Measurements from ENCODE around the gene SCARB1.

Gene SCARB1

DNA sequence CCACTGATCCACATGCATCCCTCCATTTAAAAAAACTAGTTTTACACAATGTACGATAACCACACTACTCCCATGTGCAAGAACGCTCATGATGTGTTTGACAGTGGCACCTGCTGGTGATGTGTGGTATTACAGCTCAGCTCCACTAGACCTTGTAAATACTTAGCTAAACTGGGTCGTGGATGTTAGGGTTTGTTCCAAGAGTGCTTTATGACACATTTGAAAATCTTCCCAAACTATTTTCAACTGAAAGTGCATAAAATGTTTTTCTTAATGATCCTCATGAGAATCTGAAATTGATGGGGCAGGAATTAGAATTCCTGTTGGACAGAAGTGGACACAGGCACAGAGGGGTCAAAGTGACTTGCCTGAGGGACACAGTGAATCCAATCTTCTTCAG, 99.2 kb downstream of the SCARB1 start:
- Histone ChIP-seq H4K20me1 (ENCODE audit: insufficient read depth, low read length) (0 out of 2 replicates have a peak, but pooled peaks cover 5% of the 10 kb centered on the region), H3K4me2 (ENCODE audit: insufficient read depth, low read length) (no peak overlapping the region), H3K9me3 (ENCODE audit: insufficient read depth, low read length, severe bottlenecking) (peaks cover 11% of the 10 kb centered on the region), H3K79me2 (ENCODE audit: insufficient read depth, low read length) (no peaks in the 10 kb centered on the region), H3K36me3 (ENCODE audit: insufficient read depth, low read length) (no peaks in the 10 kb centered on the region), H3K27me3 (ENCODE audit: insufficient read depth, low read length, poor library complexity) (no peaks in the 10 kb centered on the region), H3K9ac (ENCODE audit: low read depth, low read length) (no peak overlapping the region), H2AFZ (ENCODE audit: low read depth, low read length) (no peak overlapping the region), H3K4me3 (ENCODE audit: low read depth in 1 of 2, low read length in 2 of 2) (no peak overlapping the region), H3K4me1 (ENCODE audit: insufficient read depth, low read length) (peaks cover 9% of the 10 kb centered on the region), H3K27ac (ENCODE audit: low read length) (no peak overlapping the region)
- DNase-seq = peak; percentile 66
- no peak for TF ChIP-seq EZH2 (IDR thresholded peaks at IDR 0.05; ENCODE audit: borderline replicate concordance, low read depth, low read length, severe bottlenecking)
- peak; percentile 87 for TF ChIP-seq CTCF (IDR thresholded peaks at IDR 0.05; ENCODE audit: borderline replicate concordance, extremely low read depth, low read length, poor library complexity, severe bottlenecking)
- ATAC-seq (ENCODE audit: insufficient read depth, low read depth) = 0 out of 3 replicates have a peak, but pooled peaks have one; percentile 20

DNA sequence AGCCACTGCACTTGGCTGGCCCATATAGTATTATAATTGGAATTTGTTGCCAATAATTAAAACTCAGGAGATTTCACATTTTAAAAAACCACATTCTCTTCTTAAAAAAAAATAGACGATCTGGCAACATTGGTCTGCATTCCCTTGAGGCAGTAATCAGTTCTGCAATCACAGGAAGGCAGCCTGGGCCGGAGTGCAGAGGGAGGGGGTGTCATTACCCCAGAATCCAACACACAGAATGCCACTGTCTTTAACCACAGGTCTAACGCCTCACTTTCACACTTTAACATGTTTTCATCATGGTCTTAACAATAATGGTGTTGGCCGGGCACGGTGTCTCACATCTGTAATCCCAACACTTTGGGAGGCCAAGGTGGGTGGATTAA, 100.1 kb downstream of the SCARB1 start:
- no peak overlapping the region for H3K4me2 ChIP-seq (ENCODE audit: insufficient read depth, low read length)
- no peak overlapping the region for H3K27ac ChIP-seq (ENCODE audit: low read length)
- no peak overlapping the region for H2AFZ ChIP-seq (ENCODE audit: low read depth, low read length)

GRCh38 chr12:124762791-124763593, 100.7 kb downstream of the SCARB1 start:
- no peak for DNase-seq
- no peak overlapping the region for H2AFZ ChIP-seq (ENCODE audit: low read depth, low read length)
- no peaks in the 10 kb centered on the region for H3K36me3 ChIP-seq (ENCODE audit: insufficient read depth, low read length)
- H3K9ac ChIP-seq (ENCODE audit: low read depth, low read length) = no peak overlapping the region
- H3K4me2 ChIP-seq (ENCODE audit: insufficient read depth, low read length) = no peak overlapping the region
- H3K4me1 ChIP-seq (ENCODE audit: insufficient read depth, low read length) = peaks cover 9% of the 10 kb centered on the region
- H3K9me3 ChIP-seq (ENCODE audit: insufficient read depth, low read length, severe bottlenecking) = peaks cover 11% of the 10 kb centered on the region
- no peak for ATAC-seq (ENCODE audit: insufficient read depth, low read depth)
- no peak overlapping the region for H3K27ac ChIP-seq (ENCODE audit: low read length)
- H3K4me3 ChIP-seq (ENCODE audit: low read depth in 1 of 2, low read length in 2 of 2) = no peak overlapping the region
- H4K20me1 ChIP-seq (ENCODE audit: insufficient read depth, low read length) = 0 out of 2 replicates have a peak, but pooled peaks cover 5% of the 10 kb centered on the region
- TF ChIP-seq EZH2 (IDR thresholded peaks at IDR 0.05; ENCODE audit: borderline replicate concordance, low read depth, low read length, severe bottlenecking) = no peak
- H3K27me3 ChIP-seq (ENCODE audit: insufficient read depth, low read length, poor library complexity) = no peaks in the 10 kb centered on the region
- H3K79me2 ChIP-seq (ENCODE audit: insufficient read depth, low read length) = no peaks in the 10 kb centered on the region

More for the DNA sequence above, 100.1 kb downstream of the SCARB1 start:
- Histone ChIP-seq H3K4me3 (ENCODE audit: low read depth in 1 of 2, low read length in 2 of 2) (no peak overlapping the region), H3K27me3 (ENCODE audit: insufficient read depth, low read length, poor library complexity) (no peaks in the 10 kb centered on the region), H3K36me3 (ENCODE audit: insufficient read depth, low read length) (no peaks in the 10 kb centered on the region), H3K9ac (ENCODE audit: low read depth, low read length) (no peak overlapping the region), H3K4me1 (ENCODE audit: insufficient read depth, low read length) (peaks cover 9% of the 10 kb centered on the region), H3K79me2 (ENCODE audit: insufficient read depth, low read length) (no peaks in the 10 kb centered on the region), H4K20me1 (ENCODE audit: insufficient read depth, low read length) (0 out of 2 replicates have a peak, but pooled peaks cover 5% of the 10 kb centered on the region), H3K9me3 (ENCODE audit: insufficient read depth, low read length, severe bottlenecking) (peaks cover 11% of the 10 kb centered on the region)
- TF ChIP-seq EZH2 (IDR thresholded peaks at IDR 0.05; ENCODE audit: borderline replicate concordance, low read depth, low read length, severe bottlenecking) = no peak
- no peak for TF ChIP-seq CTCF (IDR thresholded peaks at IDR 0.05; ENCODE audit: borderline replicate concordance, extremely low read depth, low read length, poor library complexity, severe bottlenecking)
- DNase-seq = peak; percentile 31
- no peak for ATAC-seq (ENCODE audit: insufficient read depth, low read depth)

DNA sequence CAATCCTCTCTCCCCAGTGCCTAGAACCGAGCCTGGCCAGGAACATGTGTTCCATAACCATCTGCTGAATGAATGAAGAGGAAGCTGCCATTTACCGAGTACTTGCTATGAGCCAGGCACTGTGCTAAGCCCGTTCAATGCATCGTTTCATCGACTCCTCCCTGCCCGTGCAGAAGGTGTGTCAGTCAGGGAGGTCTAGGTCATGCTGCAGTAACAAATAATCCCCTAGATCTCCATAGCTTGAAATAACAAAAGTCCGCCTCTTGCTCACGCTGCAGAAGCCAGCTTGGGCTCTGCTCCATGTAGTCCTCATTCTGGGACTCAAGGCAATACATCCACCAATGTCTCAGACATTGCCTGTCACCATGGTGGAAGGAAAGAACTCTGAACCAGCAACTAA, 101.3 kb downstream of the SCARB1 start:
- ATAC-seq (ENCODE audit: insufficient read depth, low read depth) (no peak), DNase-seq (no peak)
- Histone ChIP-seq H3K9me3 (ENCODE audit: insufficient read depth, low read length, severe bottlenecking) (peaks cover 11% of the 10 kb centered on the region), H3K27ac (ENCODE audit: low read length) (no peak overlapping the region), H3K4me1 (ENCODE audit: insufficient read depth, low read length) (peaks cover 8% of the 10 kb centered on the region), H3K27me3 (ENCODE audit: insufficient read depth, low read length, poor library complexity) (no peaks in the 10 kb centered on the region), H4K20me1 (ENCODE audit: insufficient read depth, low read length) (0 out of 2 replicates have a peak, but pooled peaks cover 4% of the 10 kb centered on the region), H3K9ac (ENCODE audit: low read depth, low read length) (no peak overlapping the region), H3K4me3 (ENCODE audit: low read depth in 1 of 2, low read length in 2 of 2) (no peak overlapping the region), H3K79me2 (ENCODE audit: insufficient read depth, low read length) (no peaks in the 10 kb centered on the region), H3K4me2 (ENCODE audit: insufficient read depth, low read length) (no peak overlapping the region), H3K36me3 (ENCODE audit: insufficient read depth, low read length) (no peaks in the 10 kb centered on the region), H2AFZ (ENCODE audit: low read depth, low read length) (no peak overlapping the region)
- TF ChIP-seq EZH2 (IDR thresholded peaks at IDR 0.05; ENCODE audit: borderline replicate concordance, low read depth, low read length, severe bottlenecking) = no peak
- no peak for TF ChIP-seq CTCF (IDR thresholded peaks at IDR 0.05; ENCODE audit: borderline replicate concordance, extremely low read depth, low read length, poor library complexity, severe bottlenecking)

Measured in DND-41 (cell line).